HepG2 (cell line): ENCODE measurements around the gene CARD19. TPM values are rescaled to one million over a fixed set of nuclear protein-coding genes. Genes with fewer than 3 reads are reported as not detected.

Experiments used
- ATF6 ChIP-seq: sonication (generic); formaldehyde crosslinking; conservative IDR thresholded peaks from 2 replicates; pipeline ENCODE4 v1.4.0; 2020; ENCODE audit warnings: missing genetic modification reagents
- CREB3 ChIP-seq: sonication (generic); formaldehyde crosslinking; IDR thresholded peaks from 2 replicates; pipeline ENCODE4 v1.5.0; 2020; ENCODE audit warnings: missing genetic modification reagents
- CREM ChIP-seq, 2 experiments: sonication (generic) in 1 of 2; formaldehyde crosslinking in 1 of 2; IDR thresholded peaks; 2 replicates each; pipeline versions ENCODE4 v1.4.0 to v1.6.1; 2016 to 2020; ENCODE audit warnings: antibody characterized with exemption in 1 of 2, mild to moderate bottlenecking in 1 of 2, missing genetic modification reagents in 1 of 2
- GABPA ChIP-seq, 2 experiments: IDR thresholded peaks; 2 replicates each; pipeline ENCODE4 v1.6.1; 2011 to 2016; ENCODE audit warnings: low read depth in 2 of 2, low read length in 1 of 2, missing biosample characterization in 1 of 2, missing genetic modification characterization in 1 of 2
- HMGXB3 ChIP-seq: sonication (generic); formaldehyde crosslinking; IDR thresholded peaks from 2 replicates; pipeline ENCODE4 v1.4.0; 2020; ENCODE audit warnings: missing genetic modification reagents, borderline replicate concordance
- MZF1 ChIP-seq: sonication (generic); formaldehyde crosslinking; IDR thresholded peaks from 2 replicates; pipeline ENCODE4 v1.8.1; 2023; ENCODE audit warnings: mild to moderate bottlenecking, missing genetic modification reagents, borderline replicate concordance
- NBN ChIP-seq: fragments of 450-650 bp; conservative IDR thresholded peaks from 2 replicates; pipeline ENCODE4 v1.6.1; 2017
- PHF20 ChIP-seq: sonication (generic); formaldehyde crosslinking; IDR thresholded peaks from 2 replicates; pipeline ENCODE4 v1.5.0; 2020; ENCODE audit warnings: mild to moderate bottlenecking, missing genetic modification reagents
- SRSF1 ChIP-seq: fragments of 200-400 bp; formaldehyde crosslinking; optimal IDR thresholded peaks from 2 replicates; pipeline ENCODE3; 2017; ENCODE audit warnings: mild to moderate bottlenecking, low read depth, low read length, moderate library complexity
- TFDP2 ChIP-seq: sonication (generic); formaldehyde crosslinking; IDR thresholded peaks from 2 replicates; pipeline ENCODE4 v1.4.0; 2020; ENCODE audit warnings: missing genetic modification reagents
- ZFYVE20 ChIP-seq: sonication (generic); formaldehyde crosslinking; IDR thresholded peaks from 2 replicates; pipeline ENCODE4 v1.8.0; 2023; ENCODE audit warnings: low read depth, mild to moderate bottlenecking, moderate library complexity, missing genetic modification reagents, borderline replicate concordance
- ZNF224 ChIP-seq: sonication (generic); formaldehyde crosslinking; IDR thresholded peaks from 2 replicates; pipeline ENCODE4 v1.5.0; 2020; ENCODE audit warnings: mild to moderate bottlenecking, missing genetic modification reagents
- ZNF567 ChIP-seq: sonication (generic); formaldehyde crosslinking; IDR thresholded peaks from 2 replicates; pipeline ENCODE4 v1.8.1; 2023; ENCODE audit warnings: mild to moderate bottlenecking, missing genetic modification reagents, borderline replicate concordance
- ZNF615 ChIP-seq: sonication (generic); formaldehyde crosslinking; IDR thresholded peaks from 2 replicates; pipeline ENCODE4 v1.5.0; 2020; ENCODE audit warnings: mild to moderate bottlenecking, missing genetic modification reagents, borderline replicate concordance
- ZNF678 ChIP-seq: sonication (generic); formaldehyde crosslinking; IDR thresholded peaks from 2 replicates; pipeline ENCODE4 v1.4.0; 2020; ENCODE audit warnings: mild to moderate bottlenecking, missing genetic modification reagents
- ZNF792 ChIP-seq: IDR thresholded peaks from 2 replicates; pipeline ENCODE4 v1.6.1; 2016
- ZNF850 ChIP-seq: sonication (generic); formaldehyde crosslinking; conservative IDR thresholded peaks from 2 replicates; pipeline ENCODE4 v1.9.0; 2021; ENCODE audit warnings: mild to moderate bottlenecking, missing genetic modification reagents
- ZXDC ChIP-seq: sonication (generic); formaldehyde crosslinking; IDR thresholded peaks from 2 replicates; pipeline ENCODE4 v1.5.0; 2020; ENCODE audit warnings: mild to moderate bottlenecking, missing genetic modification reagents
- polyA plus RNA-seq, 8 experiments: library from polyadenylated mRNA; depleted of rRNA in 3 of 8; stranded (reverse) in 7 of 8; unstranded in 1 of 8; fragments of >200 nt; fragmentation: Illumina TruSeq in 4 of 8; extraction: Trizol in 4 of 8; gene quantifications; 2 replicates each; pipeline versions ENCODE4 v1.2.1 to v1.2.3, GENCODE V29; 2011 to 2016; ENCODE audit warnings: low read depth in 4 of 8, missing spikeins in 1 of 8, mixed read lengths in 1 of 8; ENCODE audit not compliant: insufficient read depth in 1 of 8
- total RNA-seq, 5 experiments: library from RNA; depleted of rRNA; stranded (reverse); fragments of >200 nt; fragmentation: Illumina TruSeq; extraction: Trizol; gene quantifications; 2 replicates each; pipeline ENCODE4 v1.2.3, GENCODE V29; 2016; ENCODE audit warnings: low read depth in 1 of 5

Gene CARD19
- total and polyA plus RNA-seq, 2 of the 13 experiments (the other 11 are each of a cell fraction or from before 2014, with no cell fraction given): 18.4 to 47.2 TPM

- TF ChIP-seq ZNF792 (CRISPR knock-in tag) (no peak), TFDP2 (CRISPR knock-in tag) (no peak), CREB3 (CRISPR knock-in tag) (no peak), MZF1 (CRISPR knock-in tag) (no peak), HMGXB3 (CRISPR knock-in tag) (no peak), PHF20 (CRISPR knock-in tag) (no peak), ZFYVE20 (no peak), ZNF567 (CRISPR knock-in tag) (no peak), NBN (no peak), GABPA (IDR thresholded peaks at IDR 0.05; ENCODE audit: low read depth, low read length) (no peak), GABPA (CRISPR knock-in tag; IDR thresholded peaks at IDR 0.05; ENCODE audit: low read depth) (no peak), SRSF1 (no peak), ATF6 (no peak), ZNF615 (CRISPR knock-in tag) (no peak), ZNF850 (CRISPR knock-in tag) (no peak), ZNF224 (CRISPR knock-in tag) (no peak), ZXDC (no peak), CREM (IDR thresholded peaks at IDR 0.05) (peak; percentile 67), CREM (CRISPR knock-in tag; IDR thresholded peaks at IDR 0.05) (no peak), ZNF678 (CRISPR knock-in tag) (no peak)
Measured at GRCh38 chr9:93132946-93133680, 37.1 kb downstream of the CARD19 start (continued).
